Measurements from ENCODE around the gene EGFL7. TPM values are rescaled to one million over a fixed set of nuclear protein-coding genes. Genes with fewer than 3 reads are reported as not detected.

The EGFL7 gene
- total and polyA plus RNA-seq, 2 of the 8 experiments (the other 6 are each of a cell fraction or from before 2014, with no cell fraction given): 37.8 to 53.4 TPM

DNA sequence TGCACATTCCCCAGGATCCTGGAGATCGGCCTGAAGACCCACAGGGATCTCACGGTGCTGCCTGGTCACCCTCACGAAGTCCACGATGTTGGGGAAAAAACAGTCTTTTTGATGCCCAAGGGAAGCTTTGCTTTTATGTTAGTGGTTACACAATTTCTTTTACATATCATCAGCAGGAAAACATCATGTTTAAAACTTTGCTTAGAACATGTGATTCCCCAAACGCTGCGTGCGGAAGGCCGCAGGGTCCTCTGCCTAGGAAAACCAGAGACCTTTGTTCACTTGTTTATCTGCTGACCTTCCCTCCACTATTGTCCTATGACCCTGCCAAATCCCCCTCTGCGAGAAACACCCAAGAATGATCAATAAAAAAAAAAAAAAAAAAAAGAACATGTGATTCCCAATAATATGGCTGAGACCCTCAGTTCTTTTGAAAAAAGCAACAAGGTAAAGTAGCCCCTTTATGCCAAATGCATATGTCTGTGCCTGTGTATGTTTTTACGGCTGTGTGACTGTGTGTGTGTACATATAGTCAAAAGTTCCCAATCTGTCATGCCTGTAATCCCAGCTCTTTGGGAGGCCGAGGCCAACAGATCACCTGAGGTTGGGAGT is 36.0 kb downstream of the EGFL7 start (continued):
- TF ChIP-seq HDAC6 (IDR thresholded peaks at IDR 0.05; ENCODE audit: low read depth, low read length) (no peak), ATF3 (IDR thresholded peaks at IDR 0.05; ENCODE audit: insufficient read depth, low read depth, low read length) (no peak), CTBP2 (IDR thresholded peaks at IDR 0.05; ENCODE audit: borderline replicate concordance, insufficient read depth, insufficient read length, low read length) (no peak), KDM5A (IDR thresholded peaks at IDR 0.05; ENCODE audit: low read length) (no peak)
